T-helper 2 cell (primary cell): ENCODE data around the gene ANGPT4.
A peak's percentile ranks its signal among the peaks of the same experiment; 100 is the strongest.
"Not testable (repeated sequence)": the region's sequence is repeated elsewhere in the genome, so short reads cannot be mapped to it uniquely, and the experiment has no call there.

Experiments used
- DNase-seq, 5 experiments: peaks; one replicate each; pipeline versions ENCODE4 v3.0.0 to v3.0.0-alpha.2; 2012 to 2022

ANGPT4 gene

GRCh38 chr20:842547-842940 lies 73.6 kb downstream of the ANGPT4 start:
- no peak for DNase-seq

GRCh38 chr20:841568-842546 lies 74.3 kb downstream of the ANGPT4 start:
- DNase-seq, result no peak

GRCh38 chr20:840858-841567 lies 75.1 kb downstream of the ANGPT4 start:
- DNase-seq, result no peak

- DNase-seq, result no peak
Observed at GRCh38 chr20:840503-840857, 75.7 kb downstream of the ANGPT4 start.

- DNase-seq, result no peak
Observed at GRCh38 chr20:839626-840025, 76.5 kb downstream of the ANGPT4 start.

- no peak for DNase-seq
Observed at GRCh38 chr20:839015-839414, 77.1 kb downstream of the ANGPT4 start.

DNA sequence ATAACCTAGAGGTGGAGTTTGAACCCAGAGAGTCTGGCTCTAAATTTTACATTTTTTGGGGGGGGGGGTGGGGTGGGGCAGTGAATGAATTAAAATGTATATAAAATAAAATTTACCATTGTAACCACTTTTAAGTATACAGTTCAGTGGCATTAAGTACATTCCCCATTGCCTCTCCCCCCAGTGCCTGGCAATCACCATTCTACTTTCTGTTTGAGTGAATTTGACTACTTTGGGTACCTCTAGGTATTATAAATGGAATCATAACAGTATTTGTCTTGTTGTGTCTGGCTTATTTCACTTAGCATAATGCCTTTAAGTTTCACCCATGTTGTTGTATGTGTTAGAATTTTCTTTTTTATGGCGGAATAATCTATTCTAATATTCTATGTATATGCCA lies 79.9 kb downstream of the ANGPT4 start:
- DNase-seq, result no peak

- DNase-seq, result no peak
Observed at GRCh38 chr20:835608-836045, 80.5 kb downstream of the ANGPT4 start.

DNA sequence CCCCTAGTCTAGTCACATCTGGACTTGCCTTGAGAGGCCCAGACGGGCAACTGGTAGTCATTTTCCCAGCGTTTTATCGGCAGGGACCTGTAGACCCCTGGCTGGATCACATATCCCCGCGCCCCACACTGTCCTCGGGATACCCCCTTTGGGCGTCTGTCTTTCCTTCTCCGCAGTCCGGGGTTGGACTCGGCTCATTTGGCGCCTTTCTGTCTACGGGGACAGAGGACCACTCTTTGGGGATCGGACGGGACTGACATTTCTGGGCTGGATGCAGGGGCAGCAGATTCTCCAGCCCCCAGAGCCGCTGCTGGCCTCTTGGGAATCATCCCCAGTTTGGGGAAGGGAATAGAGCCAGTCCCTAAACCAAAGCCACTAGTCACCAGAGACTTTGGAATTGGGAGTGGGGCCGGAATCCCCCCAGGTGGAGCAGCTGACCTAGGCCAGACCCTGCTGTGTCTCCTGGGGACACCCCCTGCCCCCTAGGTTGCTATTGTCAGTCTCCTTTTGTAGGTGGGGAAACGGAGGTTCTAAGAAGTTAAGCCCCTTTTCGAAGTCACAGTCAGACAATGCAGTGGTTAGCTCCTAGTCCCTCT lies 81.9 kb downstream of the ANGPT4 start:
- DNase-seq, result no peak

DNA sequence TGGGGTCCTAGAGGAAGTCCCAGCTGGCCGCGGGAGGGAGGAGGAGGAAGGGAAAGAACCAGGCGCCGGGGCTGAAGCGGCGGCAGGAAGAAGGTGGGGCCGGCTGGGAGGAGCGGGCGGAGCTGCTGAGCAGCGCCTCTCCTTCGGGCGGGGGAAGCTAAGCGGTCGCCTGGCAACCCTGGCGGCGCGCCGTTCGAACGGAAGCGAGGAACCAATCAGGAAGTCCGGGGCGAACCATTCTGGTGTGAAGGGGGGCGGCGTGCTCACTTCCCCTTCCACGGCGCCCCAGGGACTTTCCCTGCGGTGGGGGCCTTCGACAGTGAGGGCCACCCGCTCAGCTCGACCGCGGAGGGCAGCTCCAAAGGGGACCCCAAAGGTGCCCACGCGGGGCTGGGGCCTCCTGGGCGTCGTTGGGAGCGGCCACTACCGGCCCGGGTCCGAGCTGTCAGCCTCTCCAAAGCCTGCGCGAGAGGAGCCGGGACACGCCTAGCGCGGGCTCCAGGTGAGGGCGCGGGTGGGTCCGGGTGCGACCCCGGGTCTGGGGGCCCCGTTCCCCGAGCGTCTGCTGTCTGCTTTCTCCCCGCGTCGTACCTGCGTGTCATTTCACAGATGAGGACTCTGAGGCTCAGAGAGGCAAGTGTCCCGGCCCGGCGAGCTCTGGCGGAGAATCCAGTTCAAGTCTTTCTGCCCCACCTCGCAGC lies 82.5 kb downstream of the ANGPT4 start, which contains the start of gene FAM110A:
Gene FAM110A (plus strand): TSS at position 266 of the 701 bp plus-strand sequence. CDS start 11,090 bp downstream, outside the sequence.
- DNase-seq, result peak; percentile 90 to 97 (median 94)

DNA sequence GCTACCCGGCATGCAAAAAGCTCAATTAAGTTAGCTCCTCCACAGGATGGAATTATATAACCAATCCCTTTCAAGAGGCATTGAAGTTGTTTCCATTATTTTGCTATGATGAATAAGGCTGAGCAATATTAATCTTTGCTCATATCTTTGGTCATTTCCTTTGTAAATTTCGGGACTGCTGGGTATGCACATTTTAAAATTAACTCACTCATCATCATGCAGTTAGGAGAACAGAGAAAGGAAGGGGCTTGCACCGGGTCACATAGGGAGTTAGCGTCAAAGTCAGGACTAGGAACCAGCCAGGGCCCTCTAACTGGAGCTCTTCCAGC lies 83.0 kb downstream of the ANGPT4 start:
- DNase-seq, result no peak

DNA sequence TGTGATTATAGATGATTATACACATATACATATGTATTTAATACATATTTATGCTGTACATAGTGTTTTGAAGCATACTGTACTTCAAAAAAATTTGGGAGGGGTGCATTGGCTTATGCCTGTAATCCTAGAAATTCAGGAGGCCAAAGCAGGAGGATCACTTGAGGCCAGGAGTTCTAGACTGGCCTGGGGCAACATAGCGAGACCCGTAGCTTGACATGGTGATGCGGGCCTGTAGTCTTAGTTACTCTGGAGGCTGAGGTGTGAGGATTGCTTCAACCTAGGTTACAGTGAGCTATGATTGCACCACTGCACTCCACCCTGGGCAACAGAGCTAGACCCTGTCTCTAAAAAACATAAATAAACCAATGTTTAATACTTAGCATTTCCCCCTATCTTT lies 84.2 kb downstream of the ANGPT4 start:
- no peak for DNase-seq

- DNase-seq, result no peak
Observed at GRCh38 chr20:831251-831650, 84.9 kb downstream of the ANGPT4 start.

DNA sequence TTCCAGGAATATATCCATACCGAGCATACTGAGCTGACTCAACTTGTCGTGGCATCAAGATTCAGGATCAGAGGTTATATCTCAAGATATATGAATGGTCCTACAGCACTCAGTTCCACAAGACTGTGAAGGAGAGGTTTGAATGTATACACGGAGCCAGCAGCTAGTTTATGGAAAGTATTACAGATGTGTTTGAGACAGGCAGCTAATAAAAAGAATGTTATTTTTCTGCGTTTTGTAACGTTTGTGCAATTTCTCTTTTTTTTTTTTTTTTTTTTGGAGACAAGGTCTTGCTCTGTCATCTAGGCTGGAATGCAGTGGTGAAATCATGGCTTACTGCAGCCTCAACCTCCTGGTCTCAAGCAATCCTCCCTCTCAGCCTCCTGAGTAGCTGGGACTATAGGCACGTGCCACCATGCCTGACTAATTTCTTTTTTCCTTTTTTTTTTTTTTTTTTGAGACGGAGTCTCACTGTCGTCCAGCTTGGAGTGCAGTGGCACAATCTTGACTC lies 86.1 kb downstream of the ANGPT4 start:
- no peak for DNase-seq

- no peak for DNase-seq
Observed at GRCh38 chr20:829551-829950, 86.6 kb downstream of the ANGPT4 start.

GRCh38 chr20:828987-829386 lies 87.1 kb downstream of the ANGPT4 start:
- DNase-seq, result peak in 1 of 5 experiments; percentile 85

DNA sequence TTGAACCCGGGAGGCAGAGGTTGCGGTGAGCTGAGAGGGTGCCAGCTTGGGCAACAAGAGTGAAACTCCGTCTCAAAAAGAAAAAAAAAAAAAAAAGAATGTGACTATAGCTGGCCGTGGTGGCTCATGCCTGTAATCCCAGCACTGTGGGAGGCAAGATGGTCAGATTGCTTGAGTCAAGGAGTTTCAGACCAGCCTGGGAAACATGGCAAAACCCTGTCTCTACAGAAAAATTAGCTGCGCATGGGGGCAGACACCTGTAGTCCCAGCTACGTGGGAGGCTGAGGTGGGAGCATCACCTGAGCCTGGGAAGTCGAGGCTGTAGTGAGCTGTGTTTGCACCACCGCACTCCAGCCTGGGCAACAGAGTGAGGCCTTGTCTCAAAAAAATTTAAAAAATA lies 88.2 kb downstream of the ANGPT4 start:
- not testable (repeated sequence) for DNase-seq

DNA sequence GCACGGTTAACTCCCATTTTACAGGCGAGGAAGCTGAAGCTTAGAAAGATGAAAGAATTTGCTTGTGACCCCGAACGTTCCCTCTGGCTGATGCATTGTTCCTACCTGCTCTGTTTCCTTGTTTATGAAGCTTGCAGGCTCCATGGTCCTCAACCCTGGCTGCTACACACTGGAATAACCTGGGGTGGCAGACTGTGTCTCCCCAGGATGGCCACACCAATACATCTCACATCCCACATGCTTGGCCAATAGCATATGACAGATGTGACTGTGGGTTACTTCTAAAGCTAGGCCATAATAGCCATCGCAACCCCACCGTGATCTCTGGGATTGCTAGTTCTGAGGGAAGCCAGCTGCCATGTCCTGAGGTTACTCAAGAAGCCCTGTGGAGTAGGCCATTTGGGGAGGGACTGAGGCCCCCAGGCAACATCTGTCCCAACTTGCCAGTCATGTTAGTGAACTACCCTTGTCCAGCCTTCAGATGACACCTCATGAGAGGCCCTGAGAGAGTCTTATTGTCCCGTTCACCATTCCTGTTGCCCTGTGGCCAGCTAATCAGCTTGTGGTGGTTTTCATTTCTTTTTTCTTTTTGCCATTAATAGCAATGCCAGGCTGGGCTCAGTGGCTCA lies 89.3 kb downstream of the ANGPT4 start:
- DNase-seq, result no peak

GRCh38 chr20:825710-826421 lies 90.3 kb downstream of the ANGPT4 start:
- DNase-seq, result no peak

DNA sequence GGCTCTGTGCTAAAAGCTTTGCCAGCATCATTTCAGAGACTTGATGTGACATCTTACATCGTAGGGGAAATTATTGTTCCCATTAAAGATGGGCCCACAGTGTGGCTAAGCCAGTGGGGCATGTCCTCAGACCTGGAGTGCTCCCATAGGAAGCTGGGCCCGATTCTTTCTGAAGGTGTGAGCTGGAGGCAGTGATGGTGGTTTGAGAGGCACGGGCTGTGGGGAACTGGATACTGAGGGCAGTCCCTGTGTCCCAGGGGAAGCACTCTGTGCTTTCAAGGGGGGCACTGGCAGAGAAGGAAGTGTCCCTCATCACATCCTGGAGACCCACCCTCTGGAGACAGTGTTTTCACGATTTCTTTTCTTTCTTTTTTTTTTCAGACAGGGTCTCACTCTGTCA lies 91.2 kb downstream of the ANGPT4 start:
- no peak for DNase-seq

GRCh38 chr20:824490-824889 lies 91.6 kb downstream of the ANGPT4 start:
- DNase-seq, result no peak

DNA sequence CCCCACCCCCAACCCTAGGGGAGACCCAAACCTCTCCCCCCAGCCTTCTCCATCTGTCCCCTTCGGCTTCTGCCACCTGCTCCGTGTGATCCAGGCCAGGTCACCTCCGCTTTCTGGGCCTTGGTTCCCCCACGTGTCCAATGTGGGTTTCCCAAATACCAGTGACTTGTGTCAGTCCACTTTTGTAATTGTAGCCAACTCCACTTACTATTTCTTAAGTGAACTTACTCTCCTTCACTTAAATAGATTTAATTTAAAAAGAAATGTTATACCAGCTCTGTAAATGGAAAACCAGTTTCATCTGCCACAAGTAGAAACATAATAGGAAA lies 92.6 kb downstream of the ANGPT4 start:
- DNase-seq, result no peak
